Upper lobe of left lung (tissue), 6 donors: ENCODE results near the gene DCP1B. TPM values are rescaled to one million over a fixed set of nuclear protein-coding genes. Genes with fewer than 3 reads are reported as not detected.

Experiments used
- ATAC-seq, 2 donors: fragments of 200-7000 bp; cut with Tn5 transposase; one replicate each; pipeline ENCODE4 v1.9.1; 2022; ENCODE audit warnings: mild to moderate bottlenecking in 2 of 2, moderate library complexity in 2 of 2; ENCODE audit not compliant: low FRiP score in 2 of 2
- DNase-seq, 2 donors: peaks; one replicate each; pipeline ENCODE4 v3.0.0-alpha.2; 2019 to 2020
- H3K27ac ChIP-seq, 4 donors: fragments of 200-600 bp; sonication (generic); one replicate each; pipeline ENCODE4 v1.5.1; 2016 to 2019
- H3K27me3 ChIP-seq, 4 donors: fragments of 200-600 bp; sonication (generic); one replicate each; pipeline ENCODE4 v1.5.1; 2017 to 2019
- H3K36me3 ChIP-seq, 4 donors: fragments of 200-600 bp; sonication (generic); one replicate each; pipeline ENCODE4 v1.5.1; 2016 to 2019
- H3K4me1 ChIP-seq, 4 donors: fragments of 200-600 bp; sonication (generic); one replicate each; pipeline ENCODE4 v1.5.1; 2018 to 2019
- H3K4me3 ChIP-seq, 4 donors: fragments of 200-600 bp; sonication (generic); one replicate each; pipeline ENCODE4 v1.5.1; 2017 to 2019; ENCODE audit warnings: mild to moderate bottlenecking in 2 of 4, moderate library complexity in 1 of 4
- H3K9me3 ChIP-seq, 4 donors: fragments of 200-600 bp; sonication (generic); one replicate each; pipeline ENCODE4 v1.5.1; 2018 to 2019
- EP300 ChIP-seq, 4 donors: sonication (generic); formaldehyde crosslinking; IDR thresholded peaks; one replicate each; pipeline ENCODE4 v1.5.1; 2017; ENCODE audit warnings: antibody characterized with exemption in 4 of 4, control low read depth in 2 of 4
- POLR2A ChIP-seq, 4 donors: fragments of 450-650 bp; IDR thresholded peaks; one replicate each; pipeline ENCODE4 v1.5.1; 2016 to 2017; ENCODE audit warnings: antibody characterized with exemption in 4 of 4, mild to moderate bottlenecking in 2 of 4
- POLR2AphosphoS5 ChIP-seq, 2 donors: sonication (generic); formaldehyde crosslinking; IDR thresholded peaks; one replicate each; pipeline ENCODE4 v1.5.1; 2017; ENCODE audit warnings: antibody characterized with exemption in 2 of 2
- WGBS, 2 donors: methylation state at CpG; one replicate each; pipeline ENCODE4 v1.1.5; 2017 to 2018; 5-methylcytosine and 5-hydroxymethylcytosine counted together
- total RNA-seq, 6 donors: library from RNA; depleted of rRNA in 4 of 6; stranded (reverse); fragments of >200 nt in 4 of 6; gene quantifications; one replicate each; pipeline versions ENCODE4 v1.1.0 to v1.2.1, GENCODE V29; 2016 to 2021
- TF ChIP-seq, protein P1 (sequence below), 6 experiments: fragments of 450-650 bp in 4 of 6; fragments of 200-600 bp in 2 of 6; sonication (generic) in 2 of 6; IDR thresholded peaks; one replicate each; pipeline ENCODE4 v1.5.1; 2016 to 2019; ENCODE audit warnings: antibody characterized with exemption in 6 of 6
- donor health status: DM: no; HTN: no; CAD: no; lungs with moderate emphysema.
- donor health status: DM: no; HTN: yes; CAD: no; lungs with severe emphysema.

DCP1B gene
- total RNA-seq, 6 donors from 2014 or later: 5.5 to 30.4 (median 12.2) TPM

GRCh38 chr12:1994429-1995143, 9.7 kb downstream of the DCP1B start:
- H3K27ac ChIP-seq: peak overlapping the region; percentile 21 to 76 (median 55)
- TF ChIP-seq, protein P1, sequence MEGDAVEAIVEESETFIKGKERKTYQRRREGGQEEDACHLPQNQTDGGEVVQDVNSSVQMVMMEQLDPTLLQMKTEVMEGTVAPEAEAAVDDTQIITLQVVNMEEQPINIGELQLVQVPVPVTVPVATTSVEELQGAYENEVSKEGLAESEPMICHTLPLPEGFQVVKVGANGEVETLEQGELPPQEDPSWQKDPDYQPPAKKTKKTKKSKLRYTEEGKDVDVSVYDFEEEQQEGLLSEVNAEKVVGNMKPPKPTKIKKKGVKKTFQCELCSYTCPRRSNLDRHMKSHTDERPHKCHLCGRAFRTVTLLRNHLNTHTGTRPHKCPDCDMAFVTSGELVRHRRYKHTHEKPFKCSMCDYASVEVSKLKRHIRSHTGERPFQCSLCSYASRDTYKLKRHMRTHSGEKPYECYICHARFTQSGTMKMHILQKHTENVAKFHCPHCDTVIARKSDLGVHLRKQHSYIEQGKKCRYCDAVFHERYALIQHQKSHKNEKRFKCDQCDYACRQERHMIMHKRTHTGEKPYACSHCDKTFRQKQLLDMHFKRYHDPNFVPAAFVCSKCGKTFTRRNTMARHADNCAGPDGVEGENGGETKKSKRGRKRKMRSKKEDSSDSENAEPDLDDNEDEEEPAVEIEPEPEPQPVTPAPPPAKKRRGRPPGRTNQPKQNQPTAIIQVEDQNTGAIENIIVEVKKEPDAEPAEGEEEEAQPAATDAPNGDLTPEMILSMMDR (IDR thresholded peaks at IDR 0.05): no peak
- no peak for TF ChIP-seq EP300 (IDR thresholded peaks at IDR 0.05)
- TF ChIP-seq POLR2AphosphoS5 (IDR thresholded peaks at IDR 0.05): no peak
- no peak for TF ChIP-seq POLR2A (IDR thresholded peaks at IDR 0.05)
- H3K27me3 ChIP-seq: no peaks in the 10 kb centered on the region
- no peaks in the 10 kb centered on the region for H3K9me3 ChIP-seq
- no peak overlapping the region for H3K4me3 ChIP-seq
- ATAC-seq (no peak), DNase-seq (no peak)
- peaks cover 11 to 26% (median 15%) of the 10 kb centered on the region in 4 donors for H3K4me1 ChIP-seq
- peaks cover 0 to 21% (median 2%) of the 10 kb centered on the region in 4 donors for H3K36me3 ChIP-seq
- 89 to 96% methylated on average over 1 of the region's 1 CpG for WGBS, 2 donors

GRCh38 chr12:1993871-1994371, 10.3 kb downstream of the DCP1B start:
- no peaks in the 10 kb centered on the region for H3K27me3 ChIP-seq
- DNase-seq (peak in 1 of 2 donors; percentile 26), ATAC-seq (no peak)
- H3K27ac ChIP-seq: peak overlapping the region; percentile 21 to 76 (median 55)
- 30 to 57% methylated on average over 2 of the region's 2 CpGs for WGBS, 2 donors
- peaks cover 0 to 21% (median 2%) of the 10 kb centered on the region in 4 donors for H3K36me3 ChIP-seq
- H3K9me3 ChIP-seq: no peaks in the 10 kb centered on the region
- no peak overlapping the region for H3K4me3 ChIP-seq
- peak in 1 of 4 donors; percentile 9 for TF ChIP-seq POLR2A (IDR thresholded peaks at IDR 0.05)
- no peak for TF ChIP-seq EP300 (IDR thresholded peaks at IDR 0.05)
- peaks cover 11 to 26% (median 15%) of the 10 kb centered on the region in 4 donors for H3K4me1 ChIP-seq

DNA sequence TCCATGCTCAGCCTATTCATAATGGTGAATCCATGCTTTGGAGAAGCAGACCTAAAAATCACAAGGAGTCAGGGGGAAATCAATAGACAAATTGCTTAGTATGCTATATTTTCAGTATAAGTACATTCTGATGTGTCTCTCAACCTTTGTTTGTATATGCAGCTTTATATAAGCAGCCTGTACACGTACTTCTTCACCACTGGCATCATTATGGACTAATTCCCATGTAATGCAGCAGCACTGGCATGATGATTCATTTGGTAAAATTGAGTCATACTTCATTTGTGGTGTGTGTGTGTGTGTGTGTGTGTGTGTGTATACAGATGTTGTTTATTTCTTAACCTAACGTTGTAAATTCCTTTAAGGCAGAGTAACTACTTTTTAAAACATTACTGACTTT, 10.9 kb downstream of the DCP1B start:
- H3K27ac ChIP-seq: peak overlapping the region in 2 of 4 donors; percentile 49 to 76

GRCh38 chr12:1992732-1993131, 11.5 kb downstream of the DCP1B start:
- no peaks in the 10 kb centered on the region for H3K9me3 ChIP-seq
- H3K4me1 ChIP-seq: peaks cover 11 to 17% (median 15%) of the 10 kb centered on the region in 4 donors
- ATAC-seq (no peak), DNase-seq (no peak)
- no peaks in the 10 kb centered on the region for H3K27me3 ChIP-seq
- H3K27ac ChIP-seq: peak overlapping the region in 1 of 4 donors; percentile 76
- WGBS, 2 donors: 82 to 89% methylated on average over 3 of the region's 3 CpGs
- peaks cover 0 to 28% (median 2%) of the 10 kb centered on the region in 4 donors for H3K36me3 ChIP-seq
- TF ChIP-seq POLR2A (IDR thresholded peaks at IDR 0.05): no peak
- no peak for TF ChIP-seq EP300 (IDR thresholded peaks at IDR 0.05)
- TF ChIP-seq, protein P1 (IDR thresholded peaks at IDR 0.05): no peak
- no peak for TF ChIP-seq POLR2AphosphoS5 (IDR thresholded peaks at IDR 0.05)
- H3K4me3 ChIP-seq: no peak overlapping the region

More for the DNA sequence above, 10.9 kb downstream of the DCP1B start:
- Histone ChIP-seq H3K9me3 (no peaks in the 10 kb centered on the region), H3K27me3 (no peaks in the 10 kb centered on the region), H3K4me1 (peaks cover 11 to 23% (median 15%) of the 10 kb centered on the region in 4 donors), H3K36me3 (peaks cover 0 to 22% (median 2%) of the 10 kb centered on the region in 4 donors), H3K4me3 (no peak overlapping the region)
- TF ChIP-seq POLR2A (IDR thresholded peaks at IDR 0.05): no peak
- no peak for TF ChIP-seq POLR2AphosphoS5 (IDR thresholded peaks at IDR 0.05)
- TF ChIP-seq, protein P1 (IDR thresholded peaks at IDR 0.05): no peak
- no peak for TF ChIP-seq EP300 (IDR thresholded peaks at IDR 0.05)
- WGBS, 2 donors: 62 to 65% methylated on average over 2 of the region's 2 CpGs
- no peak for ATAC-seq
- DNase-seq: no peak

GRCh38 chr12:1989111-1989510, 15.1 kb downstream of the DCP1B start:
- DNase-seq (no peak), ATAC-seq (no peak)
- Histone ChIP-seq H3K27ac (no peak overlapping the region), H3K4me1 (peaks cover 9 to 11% (median 10%) of the 10 kb centered on the region in 4 donors), H3K27me3 (no peaks in the 10 kb centered on the region), H3K4me3 (no peak overlapping the region), H3K36me3 (peaks cover 0 to 39% (median 5%) of the 10 kb centered on the region in 4 donors), H3K9me3 (peaks cover 0 to 7% (median 5%) of the 10 kb centered on the region in 4 donors)
- no peak for TF ChIP-seq POLR2A (IDR thresholded peaks at IDR 0.05)
- TF ChIP-seq EP300 (IDR thresholded peaks at IDR 0.05): no peak
- TF ChIP-seq, protein P1 (IDR thresholded peaks at IDR 0.05): no peak
- TF ChIP-seq POLR2AphosphoS5 (IDR thresholded peaks at IDR 0.05): no peak
- 95 to 99% methylated on average over 4 of the region's 4 CpGs for WGBS, 2 donors
